ENCODE data around the gene RNH1. TPM values are rescaled to one million over a fixed set of nuclear protein-coding genes. Genes with fewer than 3 reads are reported as not detected.

RNH1 gene
- total and polyA plus RNA-seq, 2 of the 8 experiments (the other 6 are each of a cell fraction or from before 2014, with no cell fraction given): 48.7 to 49.8 TPM

- no peak for TF ChIP-seq SUZ12 (IDR thresholded peaks at IDR 0.05; ENCODE audit: low read length)
- TF ChIP-seq CTCF (IDR thresholded peaks at IDR 0.05; ENCODE audit: control extremely low read depth in 1 of 3, insufficient read depth in 1 of 3, low read depth in 1 of 3, low read length in 3 of 3): no peak
These were observed 31.1 kb downstream of the RNH1 start (continued) for GRCh38 chr11:475941-476340.

Data from H1 (cell line).